Lung microvascular endothelial cell (primary cell): ENCODE results near the gene IRF4. TPM values are rescaled to one million over a fixed set of nuclear protein-coding genes. Genes with fewer than 3 reads are reported as not detected.

Experiments
- DNase-seq, 2 donors: peaks; one replicate each; pipeline versions ENCODE4 v3.0.0 to v3.0.0-alpha.2; 2010; ENCODE audit warnings: low read depth in 2 of 2
- total RNA-seq: library from RNA; depleted of rRNA; stranded (reverse); fragments of >200 nt; gene quantifications from 2 replicates; pipeline ENCODE4 v1.2.1, GENCODE V29; 2014

The IRF4 gene
- total RNA-seq, 1 donor from 2014 or later = not detected

GRCh38 chr6:398065-398464 is 6.5 kb downstream of the IRF4 start:
- DNase-seq = no peak

- DNase-seq = no peak
Observed at GRCh38 chr6:398558-399078, 7.1 kb downstream of the IRF4 start.

- DNase-seq = no peak
Observed at GRCh38 chr6:399785-400534, 8.4 kb downstream of the IRF4 start.

DNA sequence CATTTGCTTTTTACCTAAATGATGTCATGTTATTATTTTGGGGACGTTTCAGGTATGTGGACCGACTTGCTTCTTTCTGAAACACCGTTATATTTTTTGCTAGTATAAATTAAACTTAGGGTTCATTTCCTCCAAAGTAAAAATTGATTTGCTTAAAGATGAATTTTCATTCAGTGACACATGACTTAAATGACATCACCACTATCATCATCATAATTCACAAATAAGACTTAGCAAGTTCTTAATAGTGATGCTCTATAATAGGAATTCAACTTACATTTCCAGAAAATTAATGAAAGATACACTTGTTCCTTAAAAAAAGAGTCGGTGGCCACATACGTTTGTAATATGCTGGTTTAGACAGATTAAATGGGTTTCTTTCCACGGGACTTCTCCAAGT is 9.3 kb downstream of the IRF4 start:
- DNase-seq = no peak

GRCh38 chr6:401239-401993 is 9.9 kb downstream of the IRF4 start:
- DNase-seq = no peak

GRCh38 chr6:401994-402640 is 10.6 kb downstream of the IRF4 start:
- no peak for DNase-seq

DNA sequence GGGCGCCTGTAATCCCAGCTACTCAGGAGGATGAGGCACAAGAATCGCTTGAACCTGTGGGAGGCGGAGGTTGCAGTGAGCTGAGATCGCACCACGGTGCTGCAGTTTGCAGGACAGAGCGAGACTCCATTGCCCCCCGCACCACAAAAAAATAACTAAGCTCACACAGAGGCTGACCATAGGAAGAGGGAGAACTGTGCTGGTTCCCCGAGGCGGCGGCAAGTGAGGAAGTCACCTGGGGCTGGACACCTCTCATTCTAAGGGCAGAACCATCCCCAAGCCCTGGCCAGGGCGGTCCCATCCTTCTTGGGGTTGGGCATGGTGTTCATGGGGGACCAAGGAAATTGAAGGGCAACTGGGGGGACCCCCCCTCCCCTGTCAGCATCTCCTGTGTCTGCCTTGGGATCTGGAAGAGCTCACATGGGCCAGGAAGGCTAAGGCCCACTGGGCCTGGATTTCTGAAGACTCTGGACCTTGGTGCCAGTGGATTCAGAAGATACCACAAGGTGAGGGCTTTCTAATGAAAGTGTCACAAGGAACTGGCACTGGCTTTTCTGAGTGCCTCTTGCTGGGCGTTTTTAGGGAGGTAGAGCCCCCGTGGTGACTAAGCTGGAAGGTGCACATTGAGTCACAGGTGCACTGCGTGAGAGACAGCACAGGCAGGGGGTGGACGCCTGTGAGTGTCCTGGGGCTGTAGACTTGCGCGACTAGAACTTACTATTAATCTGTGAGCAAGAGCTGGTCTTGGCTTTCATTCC is 11.5 kb downstream of the IRF4 start:
- no peak for DNase-seq

DNA sequence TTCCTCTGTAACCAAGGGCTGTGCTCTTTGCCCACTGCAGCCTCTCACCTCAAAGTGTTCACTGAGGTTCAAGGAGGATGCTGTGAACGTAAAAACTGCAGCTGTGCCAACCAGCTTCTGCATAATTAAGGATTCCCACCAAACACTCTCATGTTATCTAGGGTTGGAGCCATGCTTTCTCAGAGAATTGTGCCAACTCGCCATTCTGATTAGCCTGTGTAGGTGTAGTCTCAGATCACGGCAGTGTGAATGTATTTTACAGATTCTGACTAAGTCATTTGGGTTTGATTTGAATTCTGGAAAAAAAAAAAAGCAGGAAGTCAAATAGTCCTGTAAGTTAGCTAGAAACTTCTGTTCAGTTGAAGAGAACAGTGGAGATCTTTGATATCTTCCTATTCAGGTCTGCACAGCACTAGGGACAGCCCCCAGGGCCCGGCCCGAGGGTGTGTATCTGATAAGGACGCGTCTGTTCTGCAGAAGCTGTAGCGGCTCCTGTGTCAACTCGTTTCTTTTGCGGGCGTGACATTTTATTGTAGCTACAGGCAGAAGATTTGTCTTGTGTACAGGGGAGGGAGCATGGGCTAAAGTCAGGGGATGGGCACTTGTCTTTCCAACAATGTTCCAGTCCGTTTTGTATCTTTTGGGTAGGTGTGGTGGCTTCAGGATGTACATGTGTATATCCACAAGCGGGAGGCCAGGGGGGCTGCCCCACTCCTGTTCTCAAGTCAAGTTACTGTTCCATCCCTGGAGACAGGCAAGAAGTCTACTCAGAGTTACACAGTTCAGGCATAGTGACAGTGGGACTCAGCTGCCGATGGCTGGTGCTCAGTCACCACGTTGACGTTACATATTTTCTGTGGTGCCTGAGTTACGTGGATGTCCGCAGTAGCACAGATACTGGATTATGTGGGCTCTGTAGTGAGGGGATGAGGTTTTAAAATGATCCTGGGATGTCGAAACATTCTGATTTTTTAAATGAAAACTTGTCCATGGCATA is 12.4 kb downstream of the IRF4 start:
- no peak for DNase-seq

DNA sequence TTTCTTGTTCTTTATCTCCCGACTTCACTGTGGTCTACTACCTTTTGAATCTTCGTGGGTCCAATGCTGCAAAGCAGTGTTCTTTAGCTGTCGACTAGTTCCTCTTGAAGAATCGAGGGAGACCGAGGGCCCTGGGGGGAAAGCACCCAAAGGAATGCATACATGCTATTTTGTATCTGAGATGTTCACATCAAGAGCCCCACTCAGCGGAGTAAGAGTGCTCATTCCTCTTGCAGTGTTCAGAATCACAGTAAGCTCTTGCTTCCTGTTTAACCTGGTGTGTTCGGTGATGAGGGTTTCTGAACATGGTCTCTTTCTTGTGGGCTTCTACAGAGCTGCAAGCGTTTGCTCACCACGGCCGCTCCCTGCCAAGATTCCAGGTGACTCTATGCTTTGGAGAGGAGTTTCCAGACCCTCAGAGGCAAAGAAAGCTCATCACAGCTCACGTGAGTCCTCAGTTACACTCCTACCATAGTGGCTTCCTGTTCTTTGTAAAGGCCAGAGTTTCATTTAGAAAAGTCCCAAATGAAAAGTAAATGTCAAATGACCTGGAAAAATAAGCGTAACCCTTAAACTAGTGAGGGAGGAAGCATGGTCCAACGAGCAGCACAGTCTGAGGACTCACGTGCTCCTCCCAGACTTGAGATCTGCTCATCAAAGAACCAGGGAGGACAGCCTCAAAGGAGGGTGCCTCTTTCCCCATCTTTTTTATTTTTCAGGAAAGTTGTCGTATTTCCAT is 13.3 kb downstream of the IRF4 start:
- no peak for DNase-seq

GRCh38 chr6:408148-408547 is 16.6 kb downstream of the IRF4 start:
- no peak for DNase-seq

DNA sequence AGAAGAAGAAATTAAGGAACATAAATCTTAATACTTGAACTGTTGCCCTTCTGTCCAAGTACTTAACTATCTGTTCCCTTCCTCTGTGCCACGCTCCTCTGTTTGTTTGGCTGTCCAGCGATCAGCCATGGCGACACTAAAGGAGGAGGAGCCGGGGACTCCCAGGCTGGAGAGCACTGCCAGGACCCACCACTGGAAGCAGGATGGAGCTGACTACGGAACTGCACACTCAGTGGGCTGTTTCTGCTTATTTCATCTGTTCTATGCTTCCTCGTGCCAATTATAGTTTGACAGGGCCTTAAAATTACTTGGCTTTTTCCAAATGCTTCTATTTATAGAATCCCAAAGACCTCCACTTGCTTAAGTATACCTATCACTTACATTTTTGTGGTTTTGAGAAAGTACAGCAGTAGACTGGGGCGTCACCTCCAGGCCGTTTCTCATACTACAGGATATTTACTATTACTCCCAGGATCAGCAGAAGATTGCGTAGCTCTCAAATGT is 17.1 kb downstream of the IRF4 start:
- DNase-seq = peak; percentile 55 to 70

DNA sequence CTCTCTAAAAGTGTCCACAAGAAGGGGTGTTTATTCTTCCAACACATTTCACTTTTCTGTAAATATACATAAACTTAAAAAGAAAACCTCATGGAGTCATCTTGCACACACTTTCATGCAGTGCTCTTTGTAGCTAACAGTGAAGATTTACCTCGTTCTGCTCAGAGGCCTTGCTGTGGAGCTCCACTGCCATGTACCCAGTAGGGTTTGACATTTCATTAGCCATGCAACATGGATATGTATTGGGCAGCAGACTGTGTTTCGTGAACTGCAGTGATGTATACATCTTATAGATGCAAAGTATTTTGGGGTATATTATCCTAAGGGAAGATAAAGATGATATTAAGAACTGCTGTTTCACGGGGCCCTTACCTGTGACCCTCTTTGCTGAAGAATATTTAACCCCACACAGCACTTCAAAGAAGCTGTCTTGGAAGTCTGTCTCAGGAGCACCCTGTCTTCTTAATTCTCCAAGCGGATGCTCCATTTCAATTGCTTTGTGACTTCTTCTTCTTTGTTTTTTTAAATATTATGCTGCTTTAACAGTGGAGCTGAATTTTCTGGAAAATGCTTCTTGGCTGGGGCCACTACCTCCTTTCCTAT is 17.9 kb downstream of the IRF4 start:
- DNase-seq = no peak

DNA sequence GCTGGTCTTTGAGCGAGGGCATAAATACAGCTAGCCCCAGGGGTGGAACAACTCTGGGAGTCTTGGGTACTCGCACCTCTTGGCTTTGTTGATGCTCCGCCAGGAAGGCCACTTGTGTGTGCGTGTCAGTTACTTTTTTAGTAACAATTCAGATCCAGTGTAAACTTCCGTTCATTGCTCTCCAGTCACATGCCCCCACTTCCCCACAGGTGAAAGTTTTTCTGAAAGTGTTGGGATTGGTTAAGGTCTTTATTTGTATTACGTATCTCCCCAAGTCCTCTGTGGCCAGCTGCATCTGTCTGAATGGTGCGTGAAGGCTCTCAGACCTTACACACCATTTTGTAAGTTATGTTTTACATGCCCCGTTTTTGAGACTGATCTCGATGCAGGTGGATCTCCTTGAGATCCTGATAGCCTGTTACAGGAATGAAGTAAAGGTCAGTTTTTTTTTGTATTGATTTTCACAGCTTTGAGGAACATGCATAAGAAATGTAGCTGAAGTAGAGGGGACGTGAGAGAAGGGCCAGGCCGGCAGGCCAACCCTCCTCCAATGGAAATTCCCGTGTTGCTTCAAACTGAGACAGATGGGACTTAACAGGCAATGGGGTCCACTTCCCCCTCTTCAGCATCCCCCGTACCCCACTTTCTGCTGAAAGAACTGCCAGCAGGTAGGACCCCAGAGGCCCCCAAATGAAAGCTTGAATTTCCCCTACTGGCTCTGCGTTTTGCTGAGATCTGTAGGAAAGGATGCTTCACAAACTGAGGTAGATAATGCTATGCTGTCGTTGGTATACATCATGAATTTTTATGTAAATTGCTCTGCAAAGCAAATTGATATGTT is 19.2 kb downstream of the IRF4 start:
- no peak for DNase-seq

- DNase-seq = no peak
Observed at GRCh38 chr6:411402-412145, 20.0 kb downstream of the IRF4 start.

DNA sequence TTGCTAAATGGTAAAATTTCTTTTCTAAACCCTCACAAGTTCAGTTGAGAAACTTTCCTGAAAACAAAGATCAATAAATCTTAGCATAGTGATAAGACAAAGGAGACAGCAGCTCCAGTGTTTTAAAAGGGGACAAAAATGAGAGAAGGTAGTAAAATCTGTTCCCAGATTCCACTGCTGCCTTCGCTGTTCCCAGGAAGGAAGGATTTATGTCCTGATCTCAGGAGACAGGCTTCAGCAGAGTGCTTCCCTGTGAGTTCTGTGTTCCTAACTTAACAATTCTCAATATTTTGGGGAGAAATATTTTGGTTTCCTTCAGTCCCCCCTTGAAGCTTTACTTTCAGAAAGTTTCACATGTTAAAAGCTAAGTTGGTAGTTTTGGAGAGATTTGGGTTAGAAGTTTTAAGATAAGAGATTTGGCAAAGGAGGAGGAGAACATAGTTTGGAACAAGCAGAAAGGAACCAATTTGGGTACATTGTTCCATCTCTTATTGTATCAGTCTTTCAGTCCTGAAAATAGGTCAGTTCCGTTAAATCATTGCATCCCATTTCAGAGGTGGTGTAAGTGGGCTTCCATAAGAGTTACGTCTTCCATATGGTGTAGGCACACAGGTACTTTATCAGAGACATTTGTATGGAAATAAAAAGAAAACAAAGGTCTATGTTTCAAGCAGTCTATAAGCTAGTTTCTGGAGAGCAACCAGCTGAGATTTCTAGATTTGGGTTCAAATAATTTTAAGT is 20.8 kb downstream of the IRF4 start:
- no peak for DNase-seq

GRCh38 chr6:414447-414846 is 22.9 kb downstream of the IRF4 start:
- no peak for DNase-seq

DNA sequence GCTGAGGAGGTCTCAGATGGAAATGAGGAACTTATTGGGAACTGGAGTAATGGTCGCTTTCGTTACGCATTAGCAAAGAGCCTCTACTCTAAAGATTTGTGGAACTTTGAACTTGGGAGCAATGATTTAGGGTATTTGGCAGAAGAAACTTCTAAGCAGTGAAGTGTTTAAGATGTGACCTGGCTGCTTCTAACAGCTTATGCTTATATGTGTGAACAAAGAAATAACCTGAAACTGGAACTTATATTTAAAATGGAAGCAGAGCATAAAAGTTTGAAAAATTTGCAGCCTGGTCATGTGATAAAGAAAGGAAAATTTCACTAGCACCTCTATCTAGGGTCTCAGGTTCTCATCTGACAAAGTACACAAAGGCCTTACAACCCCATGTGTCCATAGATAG is 23.5 kb downstream of the IRF4 start:
- no peak for DNase-seq
